Mesenchymal stem cell (in vitro differentiated cells and primary cell): Measurements from ENCODE around the gene REPIN1.

Source experiments
- DNase-seq: peaks from one replicate; pipeline ENCODE4 v3.0.0-alpha.2; 2013
- H2AFZ ChIP-seq: one replicate; pipeline ENCODE4 v1.6.1; 2013; ENCODE audit warnings: low read depth, mild to moderate bottlenecking, control low read depth, inconsistent platforms, low read length, moderate library complexity
- H2AK5ac ChIP-seq: 2 replicates; pipeline ENCODE4 v1.6.1; 2013; ENCODE audit warnings: low read length, moderate library complexity, mild to moderate bottlenecking, inconsistent platforms; ENCODE audit not compliant: severe bottlenecking
- H2BK120ac ChIP-seq: one replicate; pipeline ENCODE4 v1.6.1; 2013; ENCODE audit warnings: low read depth, mild to moderate bottlenecking, inconsistent platforms, low read length, moderate library complexity
- H2BK12ac ChIP-seq, 2 experiments: one replicate each; pipeline ENCODE4 v1.6.1; 2013; ENCODE audit warnings: inconsistent platforms in 2 of 2, low read length in 2 of 2, mild to moderate bottlenecking in 2 of 2, moderate library complexity in 2 of 2, control low read depth in 1 of 2
- H2BK15ac ChIP-seq: one replicate; pipeline ENCODE4 v1.6.1; 2013; ENCODE audit warnings: mild to moderate bottlenecking, low read depth, inconsistent platforms; ENCODE audit not compliant: poor library complexity, severe bottlenecking
- H2BK5ac ChIP-seq: 2 replicates; pipeline ENCODE4 v1.6.1; 2013; ENCODE audit warnings: low read depth, mild to moderate bottlenecking, low read length, control low read depth, inconsistent platforms; ENCODE audit not compliant: poor library complexity, severe bottlenecking
- H3K14ac ChIP-seq, 2 experiments: one replicate each; pipeline ENCODE4 v1.6.1; 2013; ENCODE audit warnings: inconsistent platforms in 2 of 2, low read length in 2 of 2, control low read depth in 1 of 2, mild to moderate bottlenecking in 1 of 2, moderate library complexity in 1 of 2
- H3K18ac ChIP-seq, 2 experiments: one replicate each; pipeline ENCODE4 v1.6.1; 2013; ENCODE audit warnings: inconsistent platforms in 2 of 2, low read length in 2 of 2, control low read depth in 1 of 2, low read depth in 1 of 2, mild to moderate bottlenecking in 1 of 2
- H3K23ac ChIP-seq, 2 experiments: one replicate each; pipeline ENCODE4 v1.6.1; 2013; ENCODE audit warnings: inconsistent platforms in 2 of 2, low read length in 2 of 2, mild to moderate bottlenecking in 2 of 2, moderate library complexity in 2 of 2, control low read depth in 1 of 2
- H3K27ac ChIP-seq: 2 replicates; pipeline ENCODE4 v1.5.1; 2013; ENCODE audit warnings: mild to moderate bottlenecking, moderate library complexity, low read length, control low read depth, inconsistent platforms; ENCODE audit not compliant: poor library complexity, severe bottlenecking
- H3K27me3 ChIP-seq, 2 experiments: 2 replicates each; pipeline versions ENCODE4 v1.6.1 to v1.7.0; 2013; ENCODE audit warnings: low read length in 2 of 2, mild to moderate bottlenecking in 2 of 2, moderate library complexity in 2 of 2, control low read depth in 1 of 2, inconsistent platforms in 1 of 2; ENCODE audit not compliant: control insufficient read depth in 1 of 2, insufficient read depth in 1 of 2
- H3K36me3 ChIP-seq, 2 experiments: 2 replicates each; pipeline versions ENCODE4 v1.6.1 to v1.7.0; 2013; ENCODE audit warnings: low read length in 2 of 2, control low read depth in 1 of 2, inconsistent platforms in 1 of 2, low read depth in 1 of 2, mild to moderate bottlenecking in 1 of 2; ENCODE audit not compliant: insufficient read depth in 2 of 2, control insufficient read depth in 1 of 2
- H3K4ac ChIP-seq, 2 experiments: one replicate each; pipeline ENCODE4 v1.6.1; 2013; ENCODE audit warnings: inconsistent platforms in 2 of 2, low read length in 2 of 2, mild to moderate bottlenecking in 2 of 2, moderate library complexity in 2 of 2, control low read depth in 1 of 2, low read depth in 1 of 2
- H3K4me1 ChIP-seq: 2 replicates; pipeline ENCODE4 v1.6.1; 2013; ENCODE audit warnings: low read depth, low read length, control low read depth; ENCODE audit not compliant: control insufficient read depth, insufficient read depth
- H3K4me2 ChIP-seq: 2 replicates; pipeline ENCODE4 v1.6.1; 2013; ENCODE audit warnings: low read length, mild to moderate bottlenecking, inconsistent platforms; ENCODE audit not compliant: poor library complexity, severe bottlenecking
- H3K4me3 ChIP-seq, 2 experiments: 2 replicates each; pipeline versions ENCODE4 v1.5.1 to v1.7.0; 2013; ENCODE audit warnings: low read length in 2 of 2, mild to moderate bottlenecking in 2 of 2, control low read depth in 1 of 2, low read depth in 1 of 2; ENCODE audit not compliant: insufficient read depth in 1 of 2
- H3K79me1 ChIP-seq: replicated peaks from 2 replicates; pipeline ENCODE4 v1.6.1; 2013; ENCODE audit warnings: mild to moderate bottlenecking, control low read depth, low read length, inconsistent platforms; ENCODE audit not compliant: poor library complexity, severe bottlenecking
- H3K9ac ChIP-seq: 2 replicates; pipeline ENCODE4 v1.7.0; 2013; ENCODE audit warnings: mild to moderate bottlenecking, low read length, moderate library complexity
- H3K9me3 ChIP-seq: 2 replicates; pipeline ENCODE4 v1.7.0; 2013; ENCODE audit warnings: mild to moderate bottlenecking, low read length; ENCODE audit not compliant: control insufficient read depth
- H4K8ac ChIP-seq: one replicate; pipeline ENCODE4 v1.6.1; 2013; ENCODE audit warnings: inconsistent platforms, mild to moderate bottlenecking, low read length, moderate library complexity
- H4K91ac ChIP-seq: one replicate; pipeline ENCODE4 v1.6.1; 2013; ENCODE audit warnings: mild to moderate bottlenecking, low read length, inconsistent platforms
- WGBS: methylation state at CpG from one replicate; pipeline ENCODE4 v1.1.7; 2013; ENCODE audit warnings: mixed read lengths; 5-methylcytosine and 5-hydroxymethylcytosine counted together

REPIN1 gene

GRCh38 chr7:150407588-150408392 lies 39.2 kb downstream of the REPIN1 start:
- H2BK120ac ChIP-seq, result no peak overlapping the region
- 98% methylated on average over 91 of the region's 91 CpGs for WGBS

GRCh38 chr7:150408393-150409299 lies 40.0 kb downstream of the REPIN1 start:
- Histone ChIP-seq H3K23ac (no peak overlapping the region), H2BK120ac (no peak overlapping the region), H3K4me1 (peaks cover 50% of the 10 kb centered on the region), H2BK15ac (no peak overlapping the region), H3K4me3 (no peak overlapping the region), H2BK12ac (no peak overlapping the region), H3K79me1 (no peaks in the 10 kb centered on the region), H3K14ac (no peak overlapping the region), H3K27me3 (no peaks in the 10 kb centered on the region), H4K91ac (no peak overlapping the region), H3K4ac (no peak overlapping the region), H3K27ac (no peak overlapping the region), H2BK5ac (no peak overlapping the region), H4K8ac (no peak overlapping the region), H2AK5ac (no peak overlapping the region), H3K36me3 (peaks cover 0 to 13% of the 10 kb centered on the region in 2 experiments), H3K18ac (no peak overlapping the region), H2AFZ (no peak overlapping the region), H3K9ac (no peak overlapping the region), H3K4me2 (no peak overlapping the region), H3K9me3 (no peaks in the 10 kb centered on the region)
- 94% methylated on average over 12 of the region's 22 CpGs for WGBS
- DNase-seq, result no peak

More at GRCh38 chr7:150407588-150408392, 39.2 kb downstream of the REPIN1 start:
- Histone ChIP-seq H3K9ac (no peak overlapping the region), H3K79me1 (no peaks in the 10 kb centered on the region), H3K18ac (no peak overlapping the region), H3K27me3 (no peaks in the 10 kb centered on the region), H3K36me3 (peaks cover 0 to 13% of the 10 kb centered on the region in 2 experiments), H3K4me2 (no peak overlapping the region), H3K23ac (no peak overlapping the region), H3K4ac (no peak overlapping the region), H2AFZ (no peak overlapping the region), H4K8ac (peak overlapping the region; percentile 38), H3K4me3 (no peak overlapping the region), H3K14ac (no peak overlapping the region), H2BK5ac (no peak overlapping the region), H3K4me1 (peaks cover 45% of the 10 kb centered on the region), H3K27ac (no peak overlapping the region), H4K91ac (no peak overlapping the region), H2AK5ac (no peak overlapping the region), H2BK15ac (no peak overlapping the region), H3K9me3 (no peaks in the 10 kb centered on the region), H2BK12ac (no peak overlapping the region)
- no peak for DNase-seq

- Histone ChIP-seq H2BK5ac (no peak overlapping the region), H3K23ac (no peak overlapping the region), H3K4me2 (no peak overlapping the region), H4K91ac (no peak overlapping the region), H3K4ac (no peak overlapping the region), H2BK12ac (no peak overlapping the region), H3K9me3 (no peaks in the 10 kb centered on the region), H3K18ac (no peak overlapping the region), H3K4me1 (peaks cover 51% of the 10 kb centered on the region), H3K9ac (no peak overlapping the region), H3K36me3 (peaks cover 0 to 13% of the 10 kb centered on the region in 2 experiments), H4K8ac (no peak overlapping the region), H3K27ac (no peak overlapping the region), H2AFZ (no peak overlapping the region), H2BK15ac (no peak overlapping the region), H2BK120ac (no peak overlapping the region), H2AK5ac (no peak overlapping the region), H3K79me1 (no peaks in the 10 kb centered on the region), H3K4me3 (no peak overlapping the region), H3K27me3 (peaks cover 0 to under 1% of the 10 kb centered on the region in 2 experiments), H3K14ac (no peak overlapping the region)
- WGBS, result 91% methylated on average over 8 of the region's 10 CpGs
- no peak for DNase-seq
Observed at GRCh38 chr7:150409300-150410030, 40.8 kb downstream of the REPIN1 start.
